Activated T-cell treated with anti-CD3 and anti-CD28 coated beads, Interleukin-2, amount 50 U/mL, for 72 hours (primary cell): ENCODE measurements around the gene AMER3. TPM values are rescaled to one million over a fixed set of nuclear protein-coding genes. Genes with fewer than 3 reads are reported as not detected.

ENCODE experiments used
- total RNA-seq, 2 donors: library from RNA; stranded (reverse); gene quantifications; one replicate each; pipeline ENCODE4 v1.2.3, GENCODE V29; 2022

Gene AMER3
- total RNA-seq, 2 donors from 2014 or later = not detected

Other genes starting within 250 kb of the AMER3 start
- gene POTEI, start 246.2 kb upstream of the AMER3 start, total RNA-seq = not detected
- gene CFC1B, start 234.3 kb upstream of the AMER3 start, total RNA-seq = not detected
- not detected for gene CFC1, start 156.0 kb upstream of the AMER3 start, total RNA-seq
- gene POTEJ, start 144.1 kb upstream of the AMER3 start, total RNA-seq = not detected
- not detected for gene GPR148, start 26.5 kb upstream of the AMER3 start, total RNA-seq
- gene ARHGEF4, start 81.4 kb downstream of the AMER3 start, total RNA-seq = 1 to 10 TPM in 1 of 2 donors, under 1 TPM in 1; 0.63 to 1.7 TPM